GM19043 (cell line): Measurements from ENCODE around the gene RBM15B.
"Not testable (repeated sequence)": the region's sequence is repeated elsewhere in the genome, so short reads cannot be mapped to it uniquely, and the experiment has no call there.

ENCODE experiments used
- ATAC-seq: cut with Tn5 transposase; IDR thresholded peaks from one replicate; pipeline ENCODE4 v1.9.1; 2021; ENCODE audit warnings: low read depth; ENCODE audit not compliant: unreplicated experiment

RBM15B gene

GRCh38 chr3:51378726-51379125 is 12.4 kb upstream of the RBM15B start:
- no peak for ATAC-seq

DNA sequence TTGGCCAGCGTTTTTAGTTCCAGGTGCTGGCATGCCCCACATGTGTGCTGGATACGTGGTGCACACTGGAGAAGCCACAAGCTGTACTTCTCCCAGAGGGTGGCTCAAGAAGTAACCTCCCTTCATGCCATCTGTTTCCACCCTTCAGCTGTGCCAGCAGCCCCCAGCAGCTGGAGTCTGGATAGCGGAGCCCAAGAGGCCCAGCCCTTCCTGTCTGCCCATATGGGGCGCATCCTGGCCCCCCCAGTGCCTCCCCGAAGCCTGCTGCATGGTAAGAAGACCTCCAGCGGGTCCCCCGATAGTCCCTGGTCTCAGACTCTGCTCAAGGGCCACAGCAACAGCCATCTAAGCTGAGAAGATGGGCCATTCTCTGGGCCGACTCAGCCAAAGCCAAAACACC is 11.8 kb upstream of the RBM15B start:
- ATAC-seq: no peak

- no peak for ATAC-seq
Observed at GRCh38 chr3:51379746-51380455, 11.2 kb upstream of the RBM15B start.

DNA sequence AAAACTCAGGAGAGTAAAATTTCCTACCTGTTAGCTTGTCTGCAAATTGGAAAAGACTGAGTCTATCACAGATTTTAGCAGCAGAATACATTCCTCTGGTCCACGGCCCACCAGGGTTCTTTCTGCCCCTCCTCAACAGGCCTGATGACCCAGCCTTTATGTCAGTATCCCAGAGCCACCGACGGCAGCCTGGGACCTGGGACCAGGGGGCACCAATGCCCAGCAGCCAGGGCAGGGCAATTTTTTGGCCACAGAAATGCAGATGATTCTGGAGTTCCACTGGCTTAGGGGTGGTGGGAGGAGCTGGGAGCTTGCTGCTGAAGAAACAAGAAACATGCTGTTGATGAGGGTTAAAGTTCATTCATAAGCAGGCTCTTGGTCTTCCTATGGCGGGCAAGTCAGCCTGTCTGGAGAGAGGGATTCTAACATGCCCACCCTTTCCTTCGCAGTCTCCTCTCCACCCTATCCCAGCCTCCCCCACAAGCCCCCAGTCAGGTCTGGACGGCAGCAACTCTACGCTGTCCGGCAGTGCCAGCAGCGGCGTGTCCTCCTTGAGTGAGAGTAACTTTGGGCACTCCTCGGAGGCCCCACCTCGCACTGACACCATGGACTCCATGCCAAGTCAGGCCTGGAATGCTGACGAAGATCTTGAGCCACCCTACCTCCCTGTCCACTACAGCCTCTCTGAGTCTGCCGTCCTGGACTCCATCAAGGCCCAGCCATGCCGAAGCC is 10.3 kb upstream of the RBM15B start:
- ATAC-seq: no peak

DNA sequence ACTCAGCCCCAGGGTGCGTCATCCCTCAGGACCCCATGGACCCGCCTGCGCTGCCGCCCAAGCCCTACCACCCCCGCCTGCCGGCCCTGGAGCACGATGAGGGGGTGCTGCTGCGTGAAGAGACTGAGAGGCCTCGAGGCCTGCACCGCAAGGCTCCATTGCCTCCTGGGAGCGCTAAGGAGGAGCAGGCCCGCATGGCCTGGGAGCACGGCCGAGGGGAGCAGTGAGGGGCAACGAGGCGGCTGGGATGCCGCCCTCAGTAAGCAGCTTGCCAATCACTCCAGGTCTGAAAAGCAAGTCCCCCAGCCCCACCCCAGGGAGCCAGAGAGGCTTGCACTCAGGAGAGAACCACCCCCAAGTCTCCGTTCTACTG is 9.8 kb upstream of the RBM15B start:
- ATAC-seq: no peak

- ATAC-seq: no peak
Observed at GRCh38 chr3:51382076-51382745, 8.9 kb upstream of the RBM15B start.

DNA sequence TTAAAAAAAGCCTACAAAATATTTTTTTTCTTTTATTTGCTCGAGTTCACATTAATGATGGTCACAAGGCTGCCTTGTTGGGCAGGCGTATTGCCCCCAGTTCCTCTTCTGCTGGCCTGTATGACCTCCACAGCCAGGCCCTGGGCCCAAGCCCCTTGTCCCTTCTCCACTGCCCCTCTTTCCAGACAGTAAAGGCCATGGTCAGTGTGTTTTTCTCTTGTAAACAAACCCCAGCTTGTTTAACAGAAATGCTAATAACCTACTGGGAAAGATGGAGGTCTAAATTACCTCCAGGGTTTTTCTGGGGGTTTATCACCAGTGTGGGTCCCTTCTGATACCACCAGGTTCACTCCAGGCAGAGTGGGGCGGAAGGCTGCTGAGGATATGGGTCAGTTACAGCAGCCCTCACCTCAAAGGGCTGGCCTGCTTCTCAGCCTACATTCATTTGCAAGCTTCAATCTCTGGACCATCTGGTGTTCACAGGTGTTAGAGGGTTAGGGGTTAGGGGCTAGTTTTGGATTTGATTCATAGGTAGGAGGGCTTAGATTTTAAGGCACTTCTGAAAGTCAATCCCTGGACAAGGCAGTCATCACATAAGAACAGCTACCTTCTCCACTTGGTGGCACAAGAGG is 8.0 kb upstream of the RBM15B start:
- no peak for ATAC-seq

- ATAC-seq: no peak
Observed at GRCh38 chr3:51384055-51384725, 6.9 kb upstream of the RBM15B start.

GRCh38 chr3:51384726-51385473 is 6.2 kb upstream of the RBM15B start, which contains the start of gene MANF:
TSS of gene MANF (plus strand) at chr3:51385291. CDS start at chr3:51385343, 52 bp downstream.
- peak; percentile 97 for ATAC-seq

DNA sequence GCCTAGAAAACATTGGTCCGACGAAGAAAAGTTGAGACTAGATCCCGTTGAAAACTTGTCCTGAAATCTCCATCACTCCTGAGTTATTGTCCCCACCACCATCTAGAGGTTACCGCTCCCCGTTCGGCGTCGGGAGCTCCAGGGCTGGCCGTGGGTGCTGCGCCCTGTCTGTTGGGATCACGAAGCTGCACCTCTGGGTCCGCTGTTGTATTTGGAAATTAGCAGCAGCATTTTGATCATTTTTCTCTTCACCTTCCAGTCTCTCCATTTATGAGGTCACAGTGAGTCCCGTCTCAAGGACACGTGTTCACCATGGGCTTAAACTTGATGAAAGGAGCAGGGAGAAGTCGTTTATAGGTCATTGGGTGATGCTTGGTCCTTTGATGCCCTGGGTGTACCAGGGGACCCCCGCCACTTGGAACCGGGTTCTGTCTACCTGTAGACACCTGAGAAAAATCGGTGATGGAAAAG is 5.4 kb upstream of the RBM15B start:
- no peak for ATAC-seq

- ATAC-seq: no peak
Observed at GRCh38 chr3:51386159-51386851, 4.8 kb upstream of the RBM15B start.

DNA sequence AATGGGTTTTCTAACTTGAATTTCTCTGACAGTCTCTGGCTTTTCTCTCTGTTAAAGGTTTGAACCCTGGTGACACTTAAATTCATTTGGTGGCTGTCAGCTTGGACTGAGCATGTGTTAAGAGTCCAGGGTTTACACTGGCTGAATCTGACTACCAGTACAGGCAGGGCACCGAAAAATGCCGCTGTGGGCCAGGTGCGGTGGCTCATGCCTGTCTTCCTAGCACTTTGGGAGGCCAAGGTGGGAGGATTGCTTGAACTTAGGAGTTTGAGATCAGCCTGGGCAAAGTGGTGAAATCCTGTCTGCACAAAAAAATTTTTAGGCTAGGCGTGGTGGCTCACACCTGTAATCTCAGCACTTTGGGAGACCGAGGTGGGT is 4.2 kb upstream of the RBM15B start:
- no peak for ATAC-seq

GRCh38 chr3:51387281-51387680 is 3.8 kb upstream of the RBM15B start:
- not testable (repeated sequence) for ATAC-seq

GRCh38 chr3:51388286-51389029 is 2.6 kb upstream of the RBM15B start:
- no peak for ATAC-seq

DNA sequence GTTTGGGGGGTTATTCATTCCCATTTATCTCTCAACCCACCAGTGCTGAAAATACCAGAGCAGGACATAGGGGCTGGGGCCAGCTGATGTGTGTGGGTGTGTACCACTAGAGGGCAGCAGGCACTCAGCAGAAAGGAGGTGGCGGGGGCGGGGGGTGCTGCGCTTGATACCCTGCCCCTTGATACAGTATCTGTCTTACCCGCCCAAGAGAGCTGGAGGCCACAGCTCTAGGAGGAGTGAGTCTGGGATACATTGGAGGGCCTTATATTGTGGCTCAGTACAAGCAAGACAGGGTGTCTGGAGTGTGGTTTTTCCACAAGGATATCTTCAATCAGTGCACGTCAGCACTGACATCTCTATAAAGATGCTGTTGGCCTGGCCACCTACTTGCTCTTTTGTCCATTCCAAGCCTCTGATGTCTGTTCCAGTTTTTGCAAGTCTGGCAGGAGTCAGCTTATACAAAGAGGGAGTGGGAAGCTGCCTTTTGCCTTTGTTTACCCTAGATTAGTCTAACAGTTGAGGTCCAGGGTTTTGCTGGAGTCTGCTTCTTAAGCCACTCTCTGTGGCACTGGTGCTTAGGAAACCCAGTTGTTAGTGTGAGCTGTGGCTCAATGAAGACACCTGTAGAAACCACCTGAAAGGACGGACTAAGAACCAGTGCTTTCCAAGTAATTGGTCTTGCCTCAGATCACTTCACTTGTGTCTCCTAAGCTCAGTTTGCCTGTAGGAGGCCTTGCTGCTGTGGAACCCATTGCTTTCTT is 1.5 kb upstream of the RBM15B start:
- no peak for ATAC-seq

DNA sequence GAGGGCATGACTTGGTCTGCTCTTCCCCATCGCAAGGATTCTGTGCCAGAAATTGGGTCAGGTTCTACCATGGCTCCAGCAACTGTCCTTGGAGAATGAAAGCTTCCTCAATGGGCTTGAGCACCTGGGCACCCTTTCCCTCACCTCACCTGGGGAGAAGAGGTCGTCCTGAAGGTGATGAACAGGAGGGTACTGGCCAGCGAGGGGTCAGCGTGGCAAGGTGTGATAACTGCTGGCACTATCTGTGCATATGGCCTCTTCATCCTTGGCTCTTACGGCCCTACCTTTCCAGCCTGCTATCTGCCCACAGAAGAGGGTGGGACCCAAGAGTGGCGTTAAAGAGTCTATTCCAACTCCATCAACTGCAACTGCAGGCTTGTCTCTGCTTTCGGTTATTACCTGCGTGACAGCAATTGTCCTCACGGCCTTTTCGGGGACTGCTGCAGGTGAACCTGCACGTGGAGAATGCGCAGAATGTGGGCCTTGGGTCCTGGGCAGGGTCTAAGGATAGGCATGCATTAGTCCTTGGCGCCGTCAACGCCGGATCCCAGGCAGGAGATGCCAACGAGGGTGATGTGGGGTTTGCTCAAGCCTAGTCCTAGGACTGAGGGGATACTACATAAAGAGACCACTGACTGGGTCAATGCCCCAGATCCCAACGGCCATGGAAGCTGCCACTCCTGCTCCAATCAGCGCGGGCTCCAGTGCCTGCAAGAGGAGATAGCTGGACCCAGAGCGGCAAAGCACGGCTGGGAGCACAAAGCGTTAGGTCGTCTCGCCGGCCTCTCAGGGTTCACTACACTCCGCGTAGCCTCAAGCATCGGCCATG is 625 bp upstream of the RBM15B start:
- peak; percentile 2 for ATAC-seq
